Panc1 (cell line): ENCODE data around the gene CFAP74.

ENCODE experiments used
- TCF7L2 ChIP-seq: IDR thresholded peaks from 2 replicates; pipeline ENCODE4 v1.6.1; 2011; ENCODE audit warnings: mild to moderate bottlenecking, low read depth, low read length, inconsistent platforms
- TF ChIP-seq, protein P1 (sequence below): fragments of 450-650 bp; IDR thresholded peaks from 2 replicates; pipeline ENCODE4 v1.5.1; 2017; ENCODE audit warnings: mild to moderate bottlenecking

DNA sequence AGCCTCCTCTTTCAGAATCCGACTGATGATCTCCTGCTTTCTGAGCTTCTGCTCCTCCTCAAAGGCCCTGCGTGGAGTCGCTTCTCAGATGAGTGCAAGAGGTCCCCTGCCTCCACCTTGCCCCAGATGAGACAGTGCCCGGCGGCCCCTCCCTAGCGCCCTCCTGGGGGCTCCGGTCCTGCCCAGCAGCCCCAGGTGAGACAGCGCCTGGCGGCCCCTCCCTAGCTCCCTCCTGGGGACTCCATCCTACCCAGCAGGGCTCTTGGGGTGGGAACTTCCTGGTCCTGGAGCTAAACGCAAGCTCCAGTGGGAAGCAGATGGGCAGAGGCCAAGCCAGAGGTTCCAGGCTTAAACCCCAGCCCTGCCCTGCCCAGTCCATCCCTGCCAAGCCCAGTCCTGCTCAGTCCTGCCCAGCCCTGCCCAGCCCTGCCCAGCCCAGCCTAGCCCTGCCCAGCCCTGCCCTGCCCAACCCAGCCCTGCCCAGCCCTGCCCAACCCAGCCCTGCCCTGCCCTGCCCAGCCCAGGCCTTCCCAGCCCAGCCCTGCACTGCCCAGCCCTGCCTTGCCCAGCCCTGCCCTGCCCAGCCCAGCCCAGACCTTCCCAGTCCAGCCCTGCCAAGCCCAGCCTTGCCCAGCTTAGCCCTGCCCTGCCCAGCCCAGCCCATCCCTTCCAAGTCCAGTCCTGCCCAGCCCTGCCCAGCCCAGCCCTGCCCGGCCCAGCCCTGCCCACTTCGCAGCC, 34.6 kb downstream of the CFAP74 start:
- TF ChIP-seq, protein P1, sequence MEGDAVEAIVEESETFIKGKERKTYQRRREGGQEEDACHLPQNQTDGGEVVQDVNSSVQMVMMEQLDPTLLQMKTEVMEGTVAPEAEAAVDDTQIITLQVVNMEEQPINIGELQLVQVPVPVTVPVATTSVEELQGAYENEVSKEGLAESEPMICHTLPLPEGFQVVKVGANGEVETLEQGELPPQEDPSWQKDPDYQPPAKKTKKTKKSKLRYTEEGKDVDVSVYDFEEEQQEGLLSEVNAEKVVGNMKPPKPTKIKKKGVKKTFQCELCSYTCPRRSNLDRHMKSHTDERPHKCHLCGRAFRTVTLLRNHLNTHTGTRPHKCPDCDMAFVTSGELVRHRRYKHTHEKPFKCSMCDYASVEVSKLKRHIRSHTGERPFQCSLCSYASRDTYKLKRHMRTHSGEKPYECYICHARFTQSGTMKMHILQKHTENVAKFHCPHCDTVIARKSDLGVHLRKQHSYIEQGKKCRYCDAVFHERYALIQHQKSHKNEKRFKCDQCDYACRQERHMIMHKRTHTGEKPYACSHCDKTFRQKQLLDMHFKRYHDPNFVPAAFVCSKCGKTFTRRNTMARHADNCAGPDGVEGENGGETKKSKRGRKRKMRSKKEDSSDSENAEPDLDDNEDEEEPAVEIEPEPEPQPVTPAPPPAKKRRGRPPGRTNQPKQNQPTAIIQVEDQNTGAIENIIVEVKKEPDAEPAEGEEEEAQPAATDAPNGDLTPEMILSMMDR: no peak
- TF ChIP-seq TCF7L2: no peak
